HG03565 (cell line): Measurements from ENCODE around the gene ZBED4.

Experiments used
- ATAC-seq: cut with Tn5 transposase; IDR thresholded peaks from one replicate; pipeline ENCODE4 v1.9.1; 2021; ENCODE audit warnings: mild to moderate bottlenecking, moderate library complexity; ENCODE audit not compliant: unreplicated experiment

The ZBED4 gene

GRCh38 chr22:49872347-49872746, 18.7 kb downstream of the ZBED4 start:
- no peak for ATAC-seq

- no peak for ATAC-seq
Measured at GRCh38 chr22:49873228-49873940, 19.7 kb downstream of the ZBED4 start.

DNA sequence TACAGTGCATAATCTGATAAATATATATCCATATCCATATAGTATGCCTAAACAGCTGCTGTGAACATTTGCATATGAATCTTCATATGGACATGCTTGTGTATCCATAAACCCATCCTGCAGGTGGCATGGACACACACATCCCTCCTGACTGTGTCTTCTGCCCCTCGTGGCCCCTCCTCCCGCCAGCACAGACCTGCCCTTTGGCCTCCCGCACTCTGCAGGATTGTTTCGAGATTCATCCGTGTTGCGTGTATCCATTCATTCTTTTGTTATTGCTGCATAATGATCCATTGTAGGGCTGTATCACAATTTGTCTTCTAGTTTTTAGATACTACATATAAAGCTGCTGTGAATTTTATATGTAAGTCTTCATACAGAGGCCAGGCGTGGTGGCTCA, 24.0 kb downstream of the ZBED4 start:
- ATAC-seq, result no peak

GRCh38 chr22:49878206-49878605, 24.6 kb downstream of the ZBED4 start:
- no peak for ATAC-seq

DNA sequence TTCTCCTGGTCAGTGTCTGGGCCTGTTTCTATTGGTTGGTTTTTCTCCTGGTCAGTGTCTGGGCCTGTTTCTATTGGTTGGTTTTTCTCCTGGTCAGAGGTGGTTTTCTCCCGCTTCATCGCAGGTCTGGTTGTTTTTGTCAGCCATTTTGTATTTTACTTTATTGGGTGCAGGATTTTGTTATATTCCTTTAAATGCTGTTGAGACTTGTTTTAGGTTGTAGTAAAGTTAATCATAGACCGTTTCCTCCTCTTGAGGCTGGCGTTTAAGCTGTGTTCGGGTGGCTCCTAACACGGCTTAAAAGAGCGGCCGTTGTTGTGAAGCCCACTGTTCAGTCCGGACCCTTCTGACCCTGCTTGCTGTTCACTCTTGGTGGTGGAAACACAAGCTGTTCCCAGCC, 26.2 kb downstream of the ZBED4 start:
- ATAC-seq, result no peak

DNA sequence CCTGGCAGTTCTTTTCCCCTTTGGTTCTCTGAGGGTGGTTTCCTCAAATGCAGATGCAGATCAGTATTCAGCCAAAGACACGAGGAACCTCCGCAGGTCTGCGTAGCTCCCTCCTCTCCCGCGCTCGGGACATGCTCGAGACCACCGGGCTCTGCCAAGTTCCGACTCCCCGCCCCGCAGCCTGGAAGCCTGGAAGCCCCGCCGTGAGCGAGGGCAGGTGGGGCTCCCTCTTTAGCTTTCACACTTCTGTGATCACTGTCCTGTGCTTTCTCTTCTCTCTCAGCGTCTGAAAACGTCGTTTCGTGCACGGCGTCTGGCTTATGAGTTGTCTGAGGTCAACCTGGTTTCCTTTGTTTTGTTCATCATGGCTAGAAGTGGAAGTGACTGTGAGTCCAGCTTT, 26.6 kb downstream of the ZBED4 start:
- ATAC-seq, result no peak

GRCh38 chr22:49881856-49882255, 28.2 kb downstream of the ZBED4 start:
- no peak for ATAC-seq

DNA sequence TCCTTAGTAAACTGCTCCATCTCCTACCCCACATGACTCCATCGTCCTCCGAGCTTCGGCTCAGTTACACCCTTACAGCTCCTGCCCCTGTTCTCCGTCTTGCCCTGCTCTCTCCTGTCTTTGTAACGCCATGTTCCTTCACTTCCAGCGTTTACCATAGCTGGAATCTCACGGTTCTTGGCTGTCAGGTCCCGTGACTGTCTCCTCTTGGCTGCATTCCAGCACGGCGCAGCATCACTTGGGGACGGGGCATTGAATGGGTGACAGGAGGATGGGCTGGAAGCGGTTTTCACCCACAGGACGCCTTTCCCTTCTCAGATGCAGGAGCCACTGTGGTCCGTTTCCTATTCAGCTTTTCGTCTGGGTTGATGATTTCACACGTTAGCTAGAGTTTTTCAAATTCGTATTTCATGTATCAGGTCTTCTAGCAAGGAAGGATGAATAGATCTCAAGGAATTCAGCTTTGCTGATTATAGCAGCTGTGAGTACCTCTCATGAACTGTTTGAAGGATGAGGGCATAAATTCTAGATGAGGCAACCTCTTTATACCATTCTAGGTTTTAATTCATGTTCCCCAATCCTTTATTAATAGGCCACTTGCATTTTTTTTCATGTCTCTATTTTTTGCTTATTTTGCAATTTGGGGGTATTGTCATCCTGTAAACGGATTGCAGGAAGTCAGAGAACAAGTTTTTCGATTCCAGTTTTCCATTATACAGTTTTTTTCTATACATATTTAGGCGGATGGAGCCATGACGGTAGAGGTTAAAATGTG, 29.1 kb downstream of the ZBED4 start:
- ATAC-seq, result no peak

GRCh38 chr22:49883294-49883640, 29.6 kb downstream of the ZBED4 start:
- no peak for ATAC-seq

- no peak for ATAC-seq
Measured at GRCh38 chr22:49884075-49884474, 30.4 kb downstream of the ZBED4 start.

DNA sequence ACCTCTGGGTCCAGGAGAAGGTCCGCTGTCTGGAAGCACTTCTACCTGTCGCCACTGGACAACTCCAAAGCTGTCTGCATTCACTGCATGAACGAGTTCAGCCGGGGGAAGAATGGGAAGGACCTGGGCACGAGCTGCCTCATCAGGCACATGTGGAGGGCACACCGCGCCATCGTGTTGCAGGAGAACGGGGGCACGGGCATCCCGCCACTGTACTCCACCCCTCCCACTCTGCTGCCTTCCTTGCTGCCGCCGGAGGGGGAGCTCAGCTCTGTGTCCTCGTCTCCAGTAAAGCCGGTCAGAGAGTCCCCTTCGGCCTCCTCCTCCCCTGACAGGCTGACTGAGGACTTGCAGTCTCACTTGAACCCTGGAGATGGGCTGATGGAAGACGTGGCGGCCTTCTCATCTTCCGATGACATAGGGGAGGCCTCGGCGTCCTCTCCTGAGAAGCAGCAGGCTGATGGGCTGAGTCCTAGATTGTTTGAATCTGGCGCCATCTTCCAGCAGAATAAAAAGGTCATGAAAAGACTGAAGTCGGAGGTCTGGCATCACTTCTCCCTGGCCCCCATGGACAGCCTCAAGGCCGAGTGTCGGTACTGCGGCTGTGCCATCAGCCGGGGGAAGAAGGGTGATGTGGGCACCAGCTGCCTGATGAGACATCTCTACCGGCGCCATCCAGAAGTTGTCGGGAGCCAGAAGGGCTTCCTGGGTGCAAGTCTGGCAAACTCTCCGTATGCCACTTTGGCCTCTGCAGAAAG, 31.0 kb downstream of the ZBED4 start:
- no peak for ATAC-seq

GRCh38 chr22:49885281-49885680, 31.6 kb downstream of the ZBED4 start:
- no peak for ATAC-seq

DNA sequence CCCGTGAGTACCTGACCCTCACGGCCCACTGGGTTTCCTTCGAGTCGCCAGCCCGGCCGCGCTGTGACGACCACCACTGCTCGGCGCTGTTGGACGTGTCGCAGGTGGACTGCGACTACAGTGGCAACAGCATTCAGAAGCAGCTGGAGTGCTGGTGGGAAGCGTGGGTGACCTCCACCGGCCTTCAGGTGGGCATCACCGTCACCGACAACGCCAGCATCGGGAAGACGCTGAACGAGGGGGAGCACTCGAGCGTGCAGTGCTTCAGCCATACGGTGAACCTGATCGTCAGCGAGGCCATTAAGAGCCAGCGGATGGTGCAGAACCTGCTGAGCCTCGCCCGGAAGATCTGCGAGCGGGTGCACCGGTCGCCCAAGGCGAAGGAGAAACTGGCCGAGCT, 32.2 kb downstream of the ZBED4 start:
- ATAC-seq, result no peak

GRCh38 chr22:49886346-49887063, 32.9 kb downstream of the ZBED4 start:
- no peak for ATAC-seq

DNA sequence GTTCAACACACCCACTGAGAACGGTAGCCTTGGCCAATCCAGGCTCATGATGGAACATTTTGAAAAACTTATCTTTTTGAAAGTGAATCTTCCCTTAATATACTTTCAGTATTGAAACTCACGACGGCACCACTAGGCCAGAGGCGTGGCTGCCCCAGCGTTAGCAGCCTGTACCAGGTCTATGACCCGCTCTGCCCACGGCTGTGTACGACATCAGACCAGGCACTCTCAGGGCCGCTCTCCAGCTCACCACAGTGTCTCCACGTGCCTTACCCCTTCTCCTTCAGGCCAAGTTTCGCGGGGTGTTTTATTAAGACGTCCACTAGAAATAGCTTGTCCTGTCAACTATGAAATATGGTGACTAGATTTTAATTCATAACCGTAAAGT, 33.4 kb downstream of the ZBED4 start:
- no peak for ATAC-seq

GRCh38 chr22:49887702-49888101, 34.1 kb downstream of the ZBED4 start:
- ATAC-seq, result no peak

- no peak for ATAC-seq
Measured at GRCh38 chr22:49889071-49889470, 35.4 kb downstream of the ZBED4 start.

DNA sequence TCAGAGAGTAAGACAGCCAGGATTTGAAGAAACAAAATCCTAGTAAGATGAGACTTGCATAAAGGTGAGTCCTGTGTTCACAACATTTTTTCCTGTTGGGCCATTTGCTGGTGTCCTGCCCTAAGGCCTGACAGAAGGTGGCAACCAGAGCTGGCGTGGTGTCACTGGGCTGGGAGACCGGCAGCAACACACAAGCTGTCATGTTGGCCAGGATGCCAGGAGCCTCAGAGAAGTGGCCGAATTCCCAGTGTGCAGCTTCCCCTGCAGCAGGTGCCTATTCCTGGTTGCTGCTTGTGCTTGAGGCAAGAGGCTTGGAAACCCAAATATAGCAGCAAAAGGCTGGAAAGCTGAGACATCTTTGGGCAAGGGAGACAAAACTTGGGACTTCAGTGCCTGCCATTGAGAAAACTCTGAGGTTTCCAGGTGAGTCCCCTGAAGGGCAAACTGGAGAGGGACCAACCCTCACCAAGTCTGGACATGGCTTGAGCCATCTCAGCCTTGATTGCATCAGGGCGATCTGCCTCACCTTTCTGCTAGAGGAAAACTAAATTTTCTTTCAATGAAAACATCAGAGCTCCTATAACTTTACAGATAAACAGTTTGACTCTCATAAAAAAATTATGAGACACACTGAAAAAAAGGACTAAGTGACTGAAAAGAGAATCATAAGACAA, 38.7 kb downstream of the ZBED4 start:
- no peak for ATAC-seq

GRCh38 chr22:49893025-49893424, 39.4 kb downstream of the ZBED4 start:
- no peak for ATAC-seq

- no peak for ATAC-seq
Measured at GRCh38 chr22:49894322-49895054, 40.8 kb downstream of the ZBED4 start.
